ENCODE data around the gene MRFAP1L1. TPM values are rescaled to one million over a fixed set of nuclear protein-coding genes. Genes with fewer than 3 reads are reported as not detected.

MRFAP1L1 gene
- total and polyA plus RNA-seq, 8 donors, result 12.4 to 39.8 (median 21.5) TPM

DNA sequence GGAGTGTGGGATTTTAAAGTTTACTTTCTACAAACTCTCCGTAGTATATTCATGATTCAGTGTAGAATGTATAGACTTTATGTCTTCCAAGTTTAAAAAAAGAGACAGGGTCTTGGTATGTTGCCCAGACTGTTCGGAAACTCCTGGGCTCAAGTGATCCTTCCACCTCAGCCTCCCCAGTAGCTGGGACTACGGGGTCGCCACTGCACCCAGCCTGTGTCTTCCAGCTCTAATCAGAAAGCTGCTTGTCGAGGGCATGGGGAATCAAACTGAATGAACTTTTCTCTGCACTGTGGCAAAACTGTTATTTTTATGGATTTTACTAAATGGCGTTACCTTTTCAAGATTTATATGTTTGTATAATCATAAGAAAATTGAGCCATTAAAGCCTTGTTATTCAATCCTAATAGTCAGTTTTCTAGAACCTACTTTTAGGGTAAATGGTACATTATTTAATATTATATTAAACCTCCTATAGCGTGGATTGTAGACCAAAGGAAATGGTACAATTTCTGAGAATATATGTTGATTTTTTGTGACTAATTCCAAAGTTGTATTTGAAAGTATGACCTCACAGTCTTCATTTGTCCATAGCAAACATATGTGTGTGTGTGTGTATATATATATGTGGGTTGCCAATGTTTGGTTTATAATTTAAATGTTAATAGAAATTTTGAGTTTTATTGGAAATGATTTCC lies 7.4 kb upstream of the MRFAP1L1 start:
- FAIRE-seq, result no peak
- Histone ChIP-seq H3K27me3 (no peaks in the 10 kb centered on the region), H3K4me1 (peaks cover 0 to 16% (median 10%) of the 10 kb centered on the region in 3 donors), H3K36me3 (no peaks in the 10 kb centered on the region), H3K27ac (peak overlapping the region in 2 of 4 donors; percentile 83 to 91), H3K9me3 (no peaks in the 10 kb centered on the region), H3K4me3 (peak overlapping the region; percentile 66 to 93 (median 80))
- TF ChIP-seq, protein P1, sequence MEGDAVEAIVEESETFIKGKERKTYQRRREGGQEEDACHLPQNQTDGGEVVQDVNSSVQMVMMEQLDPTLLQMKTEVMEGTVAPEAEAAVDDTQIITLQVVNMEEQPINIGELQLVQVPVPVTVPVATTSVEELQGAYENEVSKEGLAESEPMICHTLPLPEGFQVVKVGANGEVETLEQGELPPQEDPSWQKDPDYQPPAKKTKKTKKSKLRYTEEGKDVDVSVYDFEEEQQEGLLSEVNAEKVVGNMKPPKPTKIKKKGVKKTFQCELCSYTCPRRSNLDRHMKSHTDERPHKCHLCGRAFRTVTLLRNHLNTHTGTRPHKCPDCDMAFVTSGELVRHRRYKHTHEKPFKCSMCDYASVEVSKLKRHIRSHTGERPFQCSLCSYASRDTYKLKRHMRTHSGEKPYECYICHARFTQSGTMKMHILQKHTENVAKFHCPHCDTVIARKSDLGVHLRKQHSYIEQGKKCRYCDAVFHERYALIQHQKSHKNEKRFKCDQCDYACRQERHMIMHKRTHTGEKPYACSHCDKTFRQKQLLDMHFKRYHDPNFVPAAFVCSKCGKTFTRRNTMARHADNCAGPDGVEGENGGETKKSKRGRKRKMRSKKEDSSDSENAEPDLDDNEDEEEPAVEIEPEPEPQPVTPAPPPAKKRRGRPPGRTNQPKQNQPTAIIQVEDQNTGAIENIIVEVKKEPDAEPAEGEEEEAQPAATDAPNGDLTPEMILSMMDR (IDR thresholded peaks at IDR 0.05), result no peak
- DNase-seq, result no peak
- WGBS, 2 donors, result 17 to 22% methylated on average over 7 of the region's 7 CpGs
- intact Hi-C loops (cut with DNase I), result no loop called here
- no peak for ATAC-seq

DNA sequence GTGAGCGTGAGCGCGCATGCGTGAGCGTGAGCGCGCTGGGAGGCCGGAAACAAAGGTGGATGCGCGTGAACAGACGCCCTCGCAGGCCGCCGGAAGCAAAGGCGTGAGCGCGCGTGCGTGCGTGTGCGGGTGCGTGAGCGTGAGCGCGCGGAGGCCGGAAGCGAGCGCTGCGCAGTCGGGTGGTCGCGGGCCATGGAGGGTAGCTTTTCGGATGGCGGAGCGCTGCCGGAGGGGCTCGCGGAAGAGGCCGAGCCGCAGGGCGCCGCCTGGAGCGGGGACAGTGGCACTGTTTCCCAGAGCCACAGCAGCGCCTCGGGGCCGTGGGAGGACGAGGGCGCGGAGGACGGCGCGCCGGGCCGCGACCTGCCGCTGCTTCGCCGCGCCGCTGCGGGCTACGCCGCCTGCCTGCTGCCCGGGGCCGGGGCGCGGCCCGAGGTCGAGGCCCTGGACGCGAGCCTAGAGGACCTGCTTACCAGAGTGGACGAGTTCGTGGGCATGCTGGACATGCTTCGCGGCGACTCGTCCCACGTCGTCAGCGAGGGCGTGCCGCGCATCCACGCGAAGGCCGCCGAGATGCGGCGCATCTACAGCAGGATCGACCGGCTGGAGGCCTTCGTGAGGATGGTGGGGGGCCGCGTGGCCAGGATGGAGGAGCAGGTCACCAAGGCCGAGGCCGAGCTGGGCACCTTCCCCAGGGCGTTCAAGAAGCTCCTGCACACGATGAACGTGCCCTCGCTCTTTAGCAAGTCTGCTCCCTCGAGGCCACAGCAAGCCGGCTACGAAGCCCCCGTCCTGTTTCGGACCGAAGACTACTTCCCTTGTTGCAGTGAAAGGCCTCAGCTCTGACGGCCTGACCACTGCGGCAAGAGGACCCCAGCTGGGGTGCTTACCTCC lies 6.6 kb upstream of the MRFAP1L1 start, which contains the start of gene BLOC1S4:
TSS of gene BLOC1S4 (plus strand) at position 157 of the 894 bp plus-strand sequence. CDS start at position 193, 36 bp downstream.
- DNase-seq, result peak; percentile 84 to 95 (median 88)
- Histone ChIP-seq H3K36me3 (no peaks in the 10 kb centered on the region), H3K9me3 (no peaks in the 10 kb centered on the region), H3K4me1 (peaks cover 0 to 16% (median 10%) of the 10 kb centered on the region in 3 donors), H3K4me3 (peak within 1 kb of the TSS; percentile 66 to 93 (median 80)), H3K27ac (peak within 1 kb of the TSS; percentile 83 to 91 (median 86)), H3K27me3 (no peaks in the 10 kb centered on the region)
- WGBS, 2 donors, result 0% methylated on average over 109 of the region's 109 CpGs
- no peak for FAIRE-seq
- intact Hi-C loops (cut with DNase I), result no loop called here
- ATAC-seq, result peak; percentile 95 to 97 (median 96)
- TF ChIP-seq, protein P1 (IDR thresholded peaks at IDR 0.05), result no peak

DNA sequence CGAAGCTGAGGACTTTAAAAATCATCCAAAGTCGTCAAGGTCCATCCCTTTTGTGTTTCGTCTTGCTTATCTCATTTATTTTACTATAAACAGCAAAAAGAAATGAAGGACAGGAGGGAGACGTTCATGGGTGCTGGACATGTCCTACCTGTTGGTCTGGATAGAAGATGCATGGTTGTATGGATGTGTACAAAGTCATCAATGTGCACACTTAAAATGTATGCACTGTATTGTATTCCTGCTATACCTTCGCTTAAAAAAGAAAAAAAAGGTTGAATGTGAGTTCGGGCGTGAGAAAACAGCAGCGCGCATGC lies 6.0 kb upstream of the MRFAP1L1 start:
- Histone ChIP-seq H3K36me3 (no peaks in the 10 kb centered on the region), H3K27ac (peak overlapping the region; percentile 83 to 91 (median 86)), H3K27me3 (no peaks in the 10 kb centered on the region), H3K4me1 (peaks cover 0 to 16% (median 10%) of the 10 kb centered on the region in 3 donors), H3K4me3 (peak overlapping the region; percentile 66 to 93 (median 80)), H3K9me3 (no peaks in the 10 kb centered on the region)
- 3 to 6% methylated on average over 9 of the region's 9 CpGs for WGBS, 2 donors
- ATAC-seq (no peak), DNase-seq (no peak), FAIRE-seq (no peak)
- TF ChIP-seq, protein P1 (IDR thresholded peaks at IDR 0.05), result no peak
- intact Hi-C loops (cut with DNase I), result no loop called here

DNA sequence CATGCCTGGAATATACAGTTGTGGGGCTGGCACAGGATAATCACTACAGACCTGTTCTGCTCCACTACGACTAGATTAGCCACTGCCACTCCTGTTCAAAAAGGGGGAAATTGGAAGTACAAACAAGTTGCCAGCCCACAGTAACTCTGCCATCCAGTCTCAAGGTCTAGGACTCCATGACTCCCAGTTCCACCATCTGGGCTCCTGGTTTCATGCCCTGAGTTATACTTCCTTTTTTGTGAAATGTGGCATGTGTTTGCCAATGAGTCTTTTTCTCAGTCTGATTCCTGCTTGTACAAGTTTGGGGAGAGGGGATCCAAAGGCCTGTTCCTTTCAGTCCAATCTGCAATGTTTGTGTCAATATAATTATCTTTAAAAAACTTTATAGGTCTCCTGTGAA lies 5.3 kb upstream of the MRFAP1L1 start:
- Histone ChIP-seq H3K36me3 (no peaks in the 10 kb centered on the region), H3K27me3 (no peaks in the 10 kb centered on the region), H3K27ac (no peak overlapping the region), H3K4me3 (no peak overlapping the region), H3K9me3 (no peaks in the 10 kb centered on the region), H3K4me1 (peaks cover 0 to 22% (median 10%) of the 10 kb centered on the region in 3 donors)
- no peak for DNase-seq
- no peak for FAIRE-seq
- ATAC-seq, result no peak
- WGBS, 2 donors, result 74 to 83% methylated on average over 1 of the region's 1 CpG
- intact Hi-C loops (cut with DNase I), result no loop called here
- TF ChIP-seq, protein P1 (IDR thresholded peaks at IDR 0.05), result no peak
